ENCODE data around the gene PPP1R18.
"Not testable (repeated sequence)": the region's sequence is repeated elsewhere in the genome, so short reads cannot be mapped to it uniquely, and the experiment has no call there.

The PPP1R18 gene

GRCh38 chr6:30688569-30688968, 2.1 kb upstream of the PPP1R18 start:
- no peak for DNase-seq

- DNase-seq = no peak
Observed at GRCh38 chr6:30687659-30688431, 1.4 kb upstream of the PPP1R18 start.

GRCh38 chr6:30686908-30687658, 638 bp upstream of the PPP1R18 start:
- peak; percentile 99 for DNase-seq

- DNase-seq = no peak
Observed at GRCh38 chr6:30685157-30686008, 1.1 kb downstream of the PPP1R18 start.

DNA sequence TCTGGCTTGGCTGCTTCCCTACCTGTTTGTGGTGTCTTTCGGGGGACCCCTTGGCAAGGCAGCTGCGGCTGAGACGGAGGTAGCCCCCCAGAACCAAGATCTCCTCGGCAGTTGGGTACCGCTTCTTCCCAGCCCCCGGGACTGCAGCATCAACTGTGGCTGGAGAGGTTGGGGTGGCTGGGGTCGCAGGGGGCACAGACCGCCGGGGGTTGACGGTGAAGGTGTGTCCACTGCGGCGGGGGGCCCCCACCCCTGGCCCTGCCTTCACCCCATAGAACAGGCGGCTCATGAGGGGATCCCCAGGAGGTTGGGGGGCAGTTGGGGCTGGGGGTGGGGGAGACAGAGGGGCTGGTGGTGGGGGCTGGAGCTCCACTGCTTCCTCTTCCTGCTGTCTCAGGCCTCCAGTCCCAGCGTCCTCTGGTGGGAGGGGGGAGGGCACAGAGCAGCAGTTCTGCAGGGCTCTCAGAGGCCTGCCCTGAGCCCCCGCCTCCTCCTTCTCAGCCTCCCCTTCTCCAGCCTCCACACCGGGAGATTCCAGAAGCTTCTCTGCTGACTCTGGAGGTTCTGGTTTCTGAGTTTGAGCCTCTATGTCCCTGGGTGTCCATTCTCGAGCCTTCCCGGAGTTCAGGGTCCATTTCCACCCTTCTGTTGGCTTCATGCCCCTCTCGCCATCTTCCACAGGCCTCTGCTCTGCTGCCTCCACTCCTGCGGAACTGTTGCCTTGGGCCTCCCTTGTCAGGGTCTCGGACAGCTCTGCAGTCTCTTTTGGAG, 1.9 kb downstream of the PPP1R18 start:
- DNase-seq = no peak

DNA sequence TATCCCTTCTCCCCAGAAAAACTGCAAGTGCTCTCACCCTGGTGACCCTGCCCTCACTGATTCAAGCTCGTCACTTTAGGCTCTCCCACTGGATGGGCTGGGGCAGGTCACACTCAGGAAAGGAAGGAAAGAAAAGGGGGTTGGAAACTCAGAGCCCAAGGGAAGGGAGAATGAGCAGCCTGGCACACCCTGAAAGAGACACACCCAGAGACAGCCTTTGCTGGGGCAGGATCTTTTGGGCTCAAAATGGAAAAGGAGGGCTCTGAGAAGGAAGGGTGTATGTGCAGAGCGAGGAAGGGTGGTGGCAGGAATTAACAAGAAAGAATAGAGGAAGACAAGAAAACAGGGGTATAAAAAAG, 2.5 kb downstream of the PPP1R18 start:
- no peak for DNase-seq

GRCh38 chr6:30683183-30683979, 3.1 kb downstream of the PPP1R18 start:
- DNase-seq = no peak

DNA sequence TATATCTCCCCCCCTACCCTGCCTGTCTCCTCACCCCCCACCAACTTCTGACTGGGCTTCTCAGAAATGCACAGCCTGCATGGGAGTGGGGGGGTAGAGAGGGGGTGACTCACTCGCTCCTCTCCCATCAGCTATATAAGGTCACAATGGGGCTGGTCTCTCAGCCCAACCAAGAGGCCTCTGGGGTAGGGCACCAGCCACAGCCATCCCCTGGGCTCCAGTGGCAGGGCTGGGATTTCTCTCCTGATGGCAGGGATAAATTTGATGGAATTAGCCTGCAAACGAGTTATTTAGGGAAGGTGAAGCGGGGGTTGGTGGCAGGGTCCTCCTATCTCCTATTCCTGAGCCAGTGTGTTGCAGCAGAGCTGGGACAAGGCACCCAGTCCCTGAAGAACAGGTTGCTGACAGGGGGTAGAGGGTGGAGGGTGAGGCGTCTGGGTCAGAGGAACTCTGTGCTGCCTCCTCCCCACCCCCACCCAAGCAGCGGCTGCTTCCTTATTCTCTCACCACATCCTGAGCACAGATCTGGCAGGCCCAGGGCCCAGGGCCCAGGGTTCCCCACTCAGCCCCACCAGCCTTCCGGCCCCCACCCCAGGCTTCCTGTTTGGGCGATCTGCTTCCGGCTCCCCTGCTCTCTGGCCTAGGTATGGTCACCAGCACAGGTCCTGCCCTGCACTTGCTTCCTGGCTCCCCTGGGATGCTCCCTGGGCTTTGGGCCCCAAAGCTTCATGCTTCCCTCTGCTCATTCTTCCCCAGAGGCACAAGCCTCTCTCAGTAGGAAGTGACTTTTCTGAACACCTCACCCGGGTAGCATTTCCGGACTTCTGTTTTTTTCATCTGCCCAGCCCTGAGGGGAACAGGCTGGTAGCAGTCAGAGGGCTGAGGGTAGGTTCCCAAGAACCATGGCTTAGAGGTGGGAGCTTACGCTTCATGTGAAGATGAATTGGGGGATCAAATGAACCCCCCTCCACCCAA, 4.0 kb downstream of the PPP1R18 start:
- no peak for DNase-seq

DNA sequence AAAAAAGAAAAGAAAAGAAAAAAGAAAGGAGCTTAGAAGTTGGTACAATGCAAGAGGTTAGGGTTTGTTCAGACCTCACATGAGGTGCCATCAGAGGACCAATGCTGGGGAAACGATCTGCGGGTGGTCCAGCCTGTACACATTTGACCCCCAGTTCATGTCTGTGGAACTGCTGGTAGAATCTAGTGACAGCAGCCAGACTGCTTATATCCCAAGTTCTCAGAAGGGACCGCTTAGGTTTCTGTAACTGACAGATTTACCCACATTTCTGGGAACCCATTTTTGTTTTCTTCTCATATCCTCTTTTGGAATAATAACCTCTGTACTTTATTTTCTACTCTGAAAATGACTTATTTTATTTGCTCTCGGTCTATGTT, 4.7 kb downstream of the PPP1R18 start:
- DNase-seq = no peak

DNA sequence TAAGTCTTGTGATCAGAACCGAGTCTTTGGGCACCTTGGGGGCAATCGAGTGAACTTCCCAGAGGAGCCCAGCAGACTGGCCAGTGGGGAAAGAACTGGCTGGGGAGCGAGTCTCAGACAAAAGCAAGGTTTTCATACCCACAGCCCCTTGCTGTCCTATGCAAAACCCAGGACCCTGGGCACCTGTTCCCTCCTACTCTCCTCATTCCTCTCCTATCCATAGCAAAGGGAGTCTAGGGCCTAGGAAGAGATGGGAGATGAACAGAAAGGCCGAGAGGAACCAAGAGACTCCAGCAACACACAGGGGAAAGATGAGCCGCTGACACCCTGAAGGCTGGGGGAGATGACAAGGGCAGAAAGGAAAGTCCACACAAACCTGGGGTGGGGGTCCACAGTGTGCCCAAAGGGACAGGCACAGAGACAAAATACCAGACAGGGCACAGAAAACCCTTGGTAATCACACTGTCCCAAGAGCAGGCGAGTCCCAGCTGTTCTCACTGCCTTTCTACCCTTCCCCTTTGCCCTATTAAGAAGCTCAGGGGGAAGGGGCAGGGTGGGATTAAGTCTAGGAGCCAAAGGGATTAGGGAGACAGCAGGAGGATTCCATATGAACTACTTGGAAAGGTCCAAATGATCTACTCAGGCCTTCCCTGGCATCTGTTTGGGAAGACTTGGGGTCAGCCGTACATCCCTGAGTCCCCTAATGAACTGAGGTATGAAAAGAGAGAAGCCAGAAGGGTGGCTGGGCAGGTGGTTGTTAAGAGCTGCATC, 6.5 kb downstream of the PPP1R18 start:
- no peak for DNase-seq

DNA sequence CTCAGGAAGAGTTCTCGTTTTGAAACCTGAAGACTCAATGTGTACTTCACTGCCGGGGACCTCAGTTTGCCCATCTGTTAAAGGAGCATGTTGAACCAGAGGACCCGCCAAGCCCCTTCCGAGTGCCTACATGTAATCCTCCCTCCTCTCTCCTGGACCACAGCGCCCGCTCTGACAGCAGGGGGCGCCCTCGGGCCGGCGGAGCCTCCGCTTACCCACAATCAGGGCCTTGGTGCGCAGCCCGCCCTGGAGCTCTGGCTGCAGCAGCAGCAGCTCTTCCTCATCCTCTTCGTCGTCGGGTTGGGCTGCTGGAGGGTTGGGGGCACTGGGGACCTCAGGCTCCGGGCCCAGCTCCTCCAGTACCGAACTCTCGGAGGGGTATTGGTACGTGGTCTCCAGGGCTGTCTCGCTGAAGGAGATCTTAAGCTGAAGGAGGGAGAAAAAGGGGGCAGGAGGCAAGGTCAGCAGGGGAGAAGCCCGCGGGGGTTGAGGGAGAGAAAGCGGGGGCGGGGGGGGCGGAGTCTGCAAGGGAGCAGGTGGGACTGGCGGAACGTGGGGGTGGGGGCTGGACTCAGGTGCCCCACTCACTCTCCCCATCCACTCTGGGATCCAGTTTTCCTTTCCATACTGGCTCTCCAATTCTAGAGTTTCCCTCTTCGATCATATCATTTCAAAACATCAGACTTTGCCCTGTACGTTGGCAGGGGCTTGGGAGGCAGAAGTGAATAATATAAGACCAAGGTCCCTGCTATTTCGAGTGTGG, 7.3 kb downstream of the PPP1R18 start:
- peak; percentile 70 for DNase-seq

GRCh38 chr6:30676660-30677285, 9.7 kb downstream of the PPP1R18 start:
- DNase-seq = no peak

DNA sequence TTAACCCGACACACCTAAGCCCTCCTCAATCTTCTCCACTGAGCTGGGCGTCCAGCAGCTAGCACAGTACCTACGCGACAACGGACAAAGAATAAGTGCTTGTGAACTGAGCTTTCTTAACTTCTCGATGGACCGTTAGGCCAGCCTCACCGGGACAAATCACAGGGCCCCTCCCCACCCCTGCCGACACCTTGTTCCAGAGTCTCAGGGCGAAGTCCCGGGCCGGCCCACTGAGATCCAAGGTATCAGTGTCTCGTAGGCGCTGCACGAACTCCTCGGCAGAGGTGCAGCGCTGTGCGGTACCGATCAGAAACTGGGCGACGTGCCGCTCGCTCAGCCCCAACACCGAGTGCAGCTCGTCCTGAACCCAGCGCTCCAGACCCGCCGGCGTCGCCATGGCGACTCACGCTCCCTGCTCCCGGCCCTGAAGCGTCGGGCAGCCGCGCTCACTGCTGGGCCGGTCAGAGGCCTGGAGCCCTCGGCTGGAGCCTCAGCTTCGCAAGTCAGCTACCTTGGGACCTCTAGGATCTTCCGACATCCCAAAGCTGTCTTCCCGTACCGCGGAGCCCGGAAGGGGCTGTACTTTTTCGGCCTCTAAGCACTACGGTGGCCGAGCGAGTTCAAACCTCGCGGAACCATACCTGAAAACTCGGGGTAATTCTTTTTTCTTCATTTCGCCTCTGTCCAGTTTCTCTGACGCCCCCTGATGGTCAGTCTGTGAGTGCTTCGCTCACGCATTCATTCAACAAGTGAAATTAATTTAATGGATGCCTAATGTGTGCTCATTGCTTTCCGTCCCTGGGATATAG, 13.8 kb downstream of the PPP1R18 start, which contains the start of gene DHX16:
Gene DHX16, minus strand, starts transcription at position 562 of the 809 bp plus-strand sequence. Its CDS starts 165 bp downstream, at position 397.
- peak; percentile 91 for DNase-seq

DNA sequence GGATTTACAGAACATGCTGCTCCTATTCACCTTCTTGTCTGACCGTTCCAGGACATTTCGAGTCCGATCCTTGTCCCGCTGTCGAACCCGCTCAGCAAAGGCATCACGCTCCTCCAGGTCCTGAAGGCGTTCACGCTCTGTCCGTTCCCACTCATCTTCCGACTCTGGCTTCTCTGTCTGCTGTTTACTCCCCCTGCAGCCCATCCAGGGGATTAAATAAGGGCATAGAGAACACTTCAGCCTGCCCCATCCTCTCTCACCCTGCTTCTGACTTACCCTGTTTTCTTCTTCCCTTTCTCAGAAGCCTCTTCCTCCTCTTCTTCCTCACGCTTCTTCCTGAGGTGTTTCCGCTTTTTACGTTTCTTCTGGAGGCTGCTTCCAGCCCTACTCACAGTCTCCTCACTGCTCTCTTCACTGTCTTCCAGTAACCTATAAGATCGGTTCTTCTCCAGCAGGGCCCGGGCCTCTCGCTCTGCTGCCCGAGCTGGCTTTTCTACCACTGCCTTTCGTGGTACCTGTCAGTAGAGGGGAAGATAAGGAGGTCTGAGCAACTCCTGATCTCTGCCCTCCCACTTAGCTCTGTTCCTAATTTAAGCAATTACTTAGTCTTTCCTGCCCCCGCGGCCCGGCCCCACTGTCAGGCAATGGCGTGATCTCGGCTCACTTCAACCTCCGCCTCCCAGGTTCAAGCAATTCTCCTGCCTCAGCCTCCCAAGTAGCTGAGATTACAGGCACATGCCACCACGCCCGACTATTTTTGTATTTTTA, 15.5 kb downstream of the PPP1R18 start:
- DNase-seq = no peak

GRCh38 chr6:30666300-30666699, 20.1 kb downstream of the PPP1R18 start:
- DNase-seq = not testable (repeated sequence)

- no peak for DNase-seq
Observed at GRCh38 chr6:30664994-30665767, 21.3 kb downstream of the PPP1R18 start.
